ENCODE data around the gene SLC66A1. TPM values are rescaled to one million over a fixed set of nuclear protein-coding genes. Genes with fewer than 3 reads are reported as not detected.

SLC66A1 gene
- total RNA-seq, 1 experiment from 2014 or later: 14.1 TPM

GRCh38 chr1:19368964-19369363 lies 56.8 kb downstream of the SLC66A1 start:
- H3K27me3 Mint-ChIP-seq (ENCODE audit: low read depth): no peaks in the 10 kb centered on the region
- H3K4me3 Mint-ChIP-seq: no peak overlapping the region
- peak overlapping the region; percentile 70; the same call in 1 of the 2 replicates for H3K27ac Mint-ChIP-seq
- ChIA-PET POLR2A (no interaction called here), CTCF (interaction anchor here (1.2 kb wide), 1 partner anchor 22 kb away, joined by 4 read pairs; no protein-coding TSS in a partner anchor)
- H3K9me3 Mint-ChIP-seq: no peaks in the 10 kb centered on the region
- ATAC-seq: no peak
- H3K36me3 Mint-ChIP-seq: no peaks in the 10 kb centered on the region; the same call in 1 of the 2 replicates
- H3K4me1 Mint-ChIP-seq: no peaks in the 10 kb centered on the region
- no peak for DNase-seq (ENCODE audit: low spot score)
- TF ChIP-seq SMAD4 (CRISPR knock-in tag; IDR thresholded peaks at IDR 0.05) (no peak), ESRRA (CRISPR knock-in tag; IDR thresholded peaks at IDR 0.05; ENCODE audit: borderline replicate concordance) (no peak), ZNF317 (CRISPR knock-in tag; IDR thresholded peaks at IDR 0.05; ENCODE audit: borderline replicate concordance, low read depth) (no peak), TEAD1 (CRISPR knock-in tag; IDR thresholded peaks at IDR 0.05) (no peak), MXD4 (CRISPR knock-in tag; IDR thresholded peaks at IDR 0.05; ENCODE audit: borderline replicate concordance) (no peak), NR1H2 (CRISPR knock-in tag; IDR thresholded peaks at IDR 0.05) (no peak), JUN (CRISPR knock-in tag; IDR thresholded peaks at IDR 0.05) (no peak), ATF3 (CRISPR knock-in tag; conservative IDR thresholded peaks at IDR 0.05) (no peak), GTF2I (CRISPR knock-in tag; conservative IDR thresholded peaks at IDR 0.05) (no peak), SMAD3 (CRISPR knock-in tag; IDR thresholded peaks at IDR 0.05; ENCODE audit: borderline replicate concordance) (no peak), ZNF423 (CRISPR knock-in tag; IDR thresholded peaks at IDR 0.05) (no peak), ZNF416 (CRISPR knock-in tag; IDR thresholded peaks at IDR 0.05) (no peak)
- TF ChIP-seq, protein P1, sequence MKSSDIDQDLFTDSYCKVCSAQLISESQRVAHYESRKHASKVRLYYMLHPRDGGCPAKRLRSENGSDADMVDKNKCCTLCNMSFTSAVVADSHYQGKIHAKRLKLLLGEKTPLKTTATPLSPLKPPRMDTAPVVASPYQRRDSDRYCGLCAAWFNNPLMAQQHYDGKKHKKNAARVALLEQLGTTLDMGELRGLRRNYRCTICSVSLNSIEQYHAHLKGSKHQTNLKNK (CRISPR knock-in tag; IDR thresholded peaks at IDR 0.05): no peak
- TF ChIP-seq, protein P2, sequence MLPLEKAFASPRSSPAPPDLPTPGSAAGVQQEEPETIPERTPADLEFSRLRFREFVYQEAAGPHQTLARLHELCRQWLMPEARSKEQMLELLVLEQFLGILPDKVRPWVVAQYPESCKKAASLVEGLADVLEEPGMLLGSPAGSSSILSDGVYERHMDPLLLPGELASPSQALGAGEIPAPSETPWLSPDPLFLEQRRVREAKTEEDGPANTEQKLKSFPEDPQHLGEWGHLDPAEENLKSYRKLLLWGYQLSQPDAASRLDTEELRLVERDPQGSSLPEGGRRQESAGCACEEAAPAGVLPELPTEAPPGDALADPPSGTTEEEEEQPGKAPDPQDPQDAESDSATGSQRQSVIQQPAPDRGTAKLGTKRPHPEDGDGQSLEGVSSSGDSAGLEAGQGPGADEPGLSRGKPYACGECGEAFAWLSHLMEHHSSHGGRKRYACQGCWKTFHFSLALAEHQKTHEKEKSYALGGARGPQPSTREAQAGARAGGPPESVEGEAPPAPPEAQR (CRISPR knock-in tag; IDR thresholded peaks at IDR 0.05): no peak
- TF ChIP-seq, protein P3, sequence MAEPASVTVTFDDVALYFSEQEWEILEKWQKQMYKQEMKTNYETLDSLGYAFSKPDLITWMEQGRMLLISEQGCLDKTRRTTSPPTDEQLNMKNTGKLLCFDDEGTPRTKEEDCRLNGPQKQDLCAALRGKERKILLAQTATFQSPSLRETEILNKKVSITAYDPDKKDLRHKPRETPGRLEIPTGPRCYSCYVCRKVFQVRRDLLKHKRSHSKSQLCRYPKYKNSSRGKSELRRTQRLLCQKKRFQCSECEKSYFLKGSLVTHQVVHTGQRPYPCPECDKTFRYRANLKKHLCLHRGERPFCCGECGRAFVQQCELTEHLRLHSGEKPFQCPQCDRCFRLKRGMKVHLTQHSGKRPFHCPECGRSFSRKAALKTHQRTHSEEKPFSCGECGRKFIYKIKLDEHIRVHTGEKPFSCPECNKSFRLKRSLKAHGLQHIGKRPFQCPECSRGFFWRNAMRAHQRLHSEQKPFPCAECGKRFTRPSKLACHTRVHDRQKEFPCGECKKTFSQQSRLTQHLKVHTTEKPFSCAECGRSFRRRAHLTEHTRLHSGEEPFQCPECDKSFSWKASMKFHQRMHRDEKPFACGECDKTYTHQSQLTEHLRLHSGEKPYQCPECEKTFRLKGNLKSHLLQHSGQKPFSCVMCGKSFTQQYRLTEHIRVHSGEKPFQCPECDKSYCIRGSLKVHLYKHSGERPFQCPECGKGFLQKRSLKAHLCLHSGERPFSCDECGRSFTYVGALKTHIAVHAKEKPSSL (CRISPR knock-in tag; conservative IDR thresholded peaks at IDR 0.05): no peak
- TF ChIP-seq, protein P4, sequence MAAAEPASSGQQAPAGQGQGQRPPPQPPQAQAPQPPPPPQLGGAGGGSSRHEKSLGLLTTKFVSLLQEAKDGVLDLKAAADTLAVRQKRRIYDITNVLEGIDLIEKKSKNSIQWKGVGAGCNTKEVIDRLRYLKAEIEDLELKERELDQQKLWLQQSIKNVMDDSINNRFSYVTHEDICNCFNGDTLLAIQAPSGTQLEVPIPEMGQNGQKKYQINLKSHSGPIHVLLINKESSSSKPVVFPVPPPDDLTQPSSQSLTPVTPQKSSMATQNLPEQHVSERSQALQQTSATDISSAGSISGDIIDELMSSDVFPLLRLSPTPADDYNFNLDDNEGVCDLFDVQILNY (CRISPR knock-in tag; IDR thresholded peaks at IDR 0.05): no peak
- TF ChIP-seq, protein P5, sequence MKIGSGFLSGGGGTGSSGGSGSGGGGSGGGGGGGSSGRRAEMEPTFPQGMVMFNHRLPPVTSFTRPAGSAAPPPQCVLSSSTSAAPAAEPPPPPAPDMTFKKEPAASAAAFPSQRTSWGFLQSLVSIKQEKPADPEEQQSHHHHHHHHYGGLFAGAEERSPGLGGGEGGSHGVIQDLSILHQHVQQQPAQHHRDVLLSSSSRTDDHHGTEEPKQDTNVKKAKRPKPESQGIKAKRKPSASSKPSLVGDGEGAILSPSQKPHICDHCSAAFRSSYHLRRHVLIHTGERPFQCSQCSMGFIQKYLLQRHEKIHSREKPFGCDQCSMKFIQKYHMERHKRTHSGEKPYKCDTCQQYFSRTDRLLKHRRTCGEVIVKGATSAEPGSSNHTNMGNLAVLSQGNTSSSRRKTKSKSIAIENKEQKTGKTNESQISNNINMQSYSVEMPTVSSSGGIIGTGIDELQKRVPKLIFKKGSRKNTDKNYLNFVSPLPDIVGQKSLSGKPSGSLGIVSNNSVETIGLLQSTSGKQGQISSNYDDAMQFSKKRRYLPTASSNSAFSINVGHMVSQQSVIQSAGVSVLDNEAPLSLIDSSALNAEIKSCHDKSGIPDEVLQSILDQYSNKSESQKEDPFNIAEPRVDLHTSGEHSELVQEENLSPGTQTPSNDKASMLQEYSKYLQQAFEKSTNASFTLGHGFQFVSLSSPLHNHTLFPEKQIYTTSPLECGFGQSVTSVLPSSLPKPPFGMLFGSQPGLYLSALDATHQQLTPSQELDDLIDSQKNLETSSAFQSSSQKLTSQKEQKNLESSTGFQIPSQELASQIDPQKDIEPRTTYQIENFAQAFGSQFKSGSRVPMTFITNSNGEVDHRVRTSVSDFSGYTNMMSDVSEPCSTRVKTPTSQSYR (CRISPR knock-in tag; IDR thresholded peaks at IDR 0.05): no peak

DNA sequence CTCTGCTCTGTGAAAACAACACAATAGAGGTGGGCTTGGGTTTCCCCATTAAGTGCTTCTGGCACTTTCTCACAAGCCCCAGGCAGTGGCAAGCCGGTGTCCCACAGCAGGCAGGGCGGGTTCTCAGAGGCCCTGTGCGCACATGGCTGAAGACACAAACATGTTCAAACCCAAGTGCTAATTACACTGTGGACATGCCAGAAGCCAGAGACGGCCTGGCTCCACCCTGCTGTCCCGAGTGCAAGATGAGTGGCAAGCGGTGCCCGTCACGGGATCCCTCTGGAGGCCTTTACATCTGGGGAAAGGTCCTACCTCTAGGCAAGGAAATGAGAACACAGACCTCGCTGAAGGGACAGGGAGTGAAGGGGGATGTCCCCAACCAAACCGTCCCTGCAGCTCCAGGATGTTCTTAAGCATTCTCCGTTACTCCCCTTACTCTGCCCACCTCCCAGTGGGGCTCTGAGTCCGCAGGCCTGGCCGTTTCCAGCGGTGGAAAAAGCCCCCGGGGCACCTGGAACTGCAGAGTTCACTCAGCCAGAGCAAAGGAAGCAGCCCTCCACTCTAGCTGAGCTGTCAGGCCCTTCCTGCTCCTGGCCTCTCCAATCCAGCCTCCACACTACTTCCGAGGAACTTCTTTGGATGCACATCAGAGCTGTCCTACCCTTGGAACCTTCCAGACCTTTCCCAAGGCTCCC lies 57.4 kb downstream of the SLC66A1 start:
- Mint-ChIP-seq H3K36me3 (no peaks in the 10 kb centered on the region; the same call in 1 of the 2 replicates), H3K27ac (peak overlapping the region; percentile 78), H3K4me1 (no peaks in the 10 kb centered on the region), H3K27me3 (ENCODE audit: low read depth) (no peaks in the 10 kb centered on the region), H3K4me3 (no peak overlapping the region), H3K9me3 (no peaks in the 10 kb centered on the region)
- CTCF ChIA-PET: no interaction called here
- ATAC-seq (no peak), DNase-seq (ENCODE audit: low spot score) (no peak)
- TF ChIP-seq FOXP1 (CRISPR knock-in tag; IDR thresholded peaks at IDR 0.05; ENCODE audit: borderline replicate concordance) (no peak), FOXJ3 (CRISPR knock-in tag; IDR thresholded peaks at IDR 0.05; ENCODE audit: borderline replicate concordance) (no peak), KAT7 (CRISPR knock-in tag; IDR thresholded peaks at IDR 0.05; ENCODE audit: borderline replicate concordance) (no peak)
- POLR2A ChIA-PET: no interaction called here

All from WTC11 (cell line).